ENCODE data around the gene PDCD10. TPM values are rescaled to one million over a fixed set of nuclear protein-coding genes. Genes with fewer than 3 reads are reported as not detected.

PDCD10 gene
- total RNA-seq, 1 donor from 2014 or later: 38.4 TPM

- Mint-ChIP-seq H3K4me1 (ENCODE audit: unreplicated experiment) (no peaks in the 10 kb centered on the region), H3K9me3 (ENCODE audit: unreplicated experiment) (peaks cover 5% of the 10 kb centered on the region), H3K27ac (ENCODE audit: unreplicated experiment) (no peak overlapping the region), H3K4me3 (ENCODE audit: unreplicated experiment) (no peak overlapping the region), H3K36me3 (ENCODE audit: unreplicated experiment) (peaks cover 38% of the 10 kb centered on the region), H3K27me3 (ENCODE audit: unreplicated experiment) (no peaks in the 10 kb centered on the region)
- no peak for DNase-seq (ENCODE audit: extremely low spot score, unreplicated experiment)
- TF ChIP-seq CTCF (IDR thresholded peaks at IDR 0.05): no peak
These were observed 23.3 kb downstream of the PDCD10 start for GRCh38 chr3:167711439-167711838.

- Mint-ChIP-seq H3K9me3 (ENCODE audit: unreplicated experiment) (peaks cover 5% of the 10 kb centered on the region), H3K27ac (ENCODE audit: unreplicated experiment) (no peak overlapping the region), H3K4me3 (ENCODE audit: unreplicated experiment) (no peak overlapping the region), H3K4me1 (ENCODE audit: unreplicated experiment) (peaks cover 5% of the 10 kb centered on the region), H3K36me3 (ENCODE audit: unreplicated experiment) (peaks cover 32% of the 10 kb centered on the region), H3K27me3 (ENCODE audit: unreplicated experiment) (no peaks in the 10 kb centered on the region)
- TF ChIP-seq CTCF (IDR thresholded peaks at IDR 0.05): no peak
- no peak for DNase-seq (ENCODE audit: extremely low spot score, unreplicated experiment)
These were observed 24.1 kb downstream of the PDCD10 start for GRCh38 chr3:167710552-167710951.

GRCh38 chr3:167709690-167710089 lies 25.0 kb downstream of the PDCD10 start:
- H3K36me3 Mint-ChIP-seq (ENCODE audit: unreplicated experiment): peaks cover 27% of the 10 kb centered on the region
- H3K27ac Mint-ChIP-seq (ENCODE audit: unreplicated experiment): no peak overlapping the region
- no peak for DNase-seq (ENCODE audit: extremely low spot score, unreplicated experiment)
- H3K27me3 Mint-ChIP-seq (ENCODE audit: unreplicated experiment): no peaks in the 10 kb centered on the region
- peaks cover 8% of the 10 kb centered on the region for H3K4me1 Mint-ChIP-seq (ENCODE audit: unreplicated experiment)
- no peak for TF ChIP-seq CTCF (IDR thresholded peaks at IDR 0.05)
- H3K4me3 Mint-ChIP-seq (ENCODE audit: unreplicated experiment): no peak overlapping the region
- H3K9me3 Mint-ChIP-seq (ENCODE audit: unreplicated experiment): peaks cover 5% of the 10 kb centered on the region

GRCh38 chr3:167705840-167706239 lies 28.9 kb downstream of the PDCD10 start:
- Mint-ChIP-seq H3K36me3 (ENCODE audit: unreplicated experiment) (peaks cover 30% of the 10 kb centered on the region), H3K27ac (ENCODE audit: unreplicated experiment) (no peak overlapping the region), H3K9me3 (ENCODE audit: unreplicated experiment) (no peaks in the 10 kb centered on the region), H3K4me3 (ENCODE audit: unreplicated experiment) (no peak overlapping the region), H3K4me1 (ENCODE audit: unreplicated experiment) (peaks cover 8% of the 10 kb centered on the region), H3K27me3 (ENCODE audit: unreplicated experiment) (no peaks in the 10 kb centered on the region)
- no peak for DNase-seq (ENCODE audit: extremely low spot score, unreplicated experiment)
- no peak for TF ChIP-seq CTCF (IDR thresholded peaks at IDR 0.05)

GRCh38 chr3:167700926-167701325 lies 33.8 kb downstream of the PDCD10 start:
- Mint-ChIP-seq H3K36me3 (ENCODE audit: unreplicated experiment) (peaks cover 23% of the 10 kb centered on the region), H3K9me3 (ENCODE audit: unreplicated experiment) (peaks cover 5% of the 10 kb centered on the region), H3K27ac (ENCODE audit: unreplicated experiment) (no peak overlapping the region), H3K4me1 (ENCODE audit: unreplicated experiment) (peaks cover 5% of the 10 kb centered on the region), H3K27me3 (ENCODE audit: unreplicated experiment) (no peaks in the 10 kb centered on the region), H3K4me3 (ENCODE audit: unreplicated experiment) (no peak overlapping the region)
- DNase-seq (ENCODE audit: extremely low spot score, unreplicated experiment): no peak
- no peak for TF ChIP-seq CTCF (IDR thresholded peaks at IDR 0.05)
